ENCODE measurements around the gene COA5.
A peak's percentile ranks its signal among the peaks of the same experiment; 100 is the strongest.

Gene COA5

DNA sequence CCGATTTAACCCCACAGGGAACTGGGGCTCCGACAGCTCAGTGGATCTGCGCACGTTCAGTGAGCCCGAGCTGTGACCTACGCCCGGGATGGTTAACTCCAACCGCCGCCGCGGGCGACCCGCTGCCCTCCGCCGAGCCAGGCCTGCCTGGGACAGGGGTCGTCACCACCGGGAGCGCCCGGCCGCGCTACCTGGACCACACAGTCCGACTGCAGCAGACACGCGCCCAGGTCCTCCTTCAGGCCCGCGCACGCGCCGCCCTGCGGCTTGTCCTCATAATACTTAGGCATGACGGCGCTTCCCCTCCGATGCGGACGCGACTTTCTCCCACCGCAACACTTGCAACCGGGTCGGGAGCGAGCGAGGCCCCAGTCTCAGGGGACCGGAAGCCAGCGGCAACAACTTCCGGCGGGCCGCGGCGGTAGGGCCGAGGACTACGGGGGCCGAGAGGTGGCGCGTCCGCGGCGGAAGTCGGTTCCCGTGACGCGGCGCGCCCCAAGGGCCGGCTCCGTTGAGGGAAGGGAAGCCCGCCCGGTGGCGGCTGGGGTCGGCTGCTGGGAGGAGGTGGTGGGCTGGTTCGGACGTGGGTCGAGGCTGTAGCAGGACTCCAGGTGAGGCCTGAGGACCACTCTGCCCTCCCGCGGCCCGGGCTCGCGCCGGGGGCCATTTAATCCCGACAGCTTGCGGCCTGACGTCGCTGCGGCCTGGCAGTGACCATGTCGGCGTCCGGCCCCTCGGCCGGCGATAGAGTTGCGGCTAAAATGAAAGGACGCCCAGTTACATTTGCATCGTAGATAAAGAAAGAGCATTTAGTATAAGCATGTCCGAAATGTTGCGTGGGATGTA is at the start of gene COA5, which contains the start of gene UNC50:
Gene COA5 (minus strand): TSS at position 397 of the 846 bp plus-strand sequence. CDS start 107 bp downstream, at position 290.
Gene UNC50 (plus strand): TSS at position 474 of the 846 bp plus-strand sequence. CDS start 1,171 bp downstream, outside the sequence.
- DNase-seq, result peak; percentile 90

DNA sequence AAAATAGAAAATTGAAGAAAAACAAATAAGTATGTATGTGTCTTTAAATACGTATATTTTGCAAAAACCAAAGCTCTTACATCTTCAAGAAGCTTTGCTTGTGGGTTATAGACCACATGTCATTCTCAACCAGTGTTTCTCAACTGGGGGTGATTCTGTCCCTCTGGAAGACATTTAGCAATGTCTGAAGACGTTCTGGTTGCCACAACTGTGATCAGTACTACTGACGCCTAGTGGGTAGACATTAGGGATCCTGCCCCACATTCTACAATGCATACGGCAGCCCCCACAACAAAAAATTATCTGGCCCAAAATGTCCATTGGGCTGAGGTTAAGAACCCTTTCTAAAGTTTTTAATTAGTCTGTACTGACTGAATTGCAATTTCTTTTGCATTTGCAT is 48.5 kb upstream of the COA5 start:
- peak; percentile 54 for DNase-seq

DNA sequence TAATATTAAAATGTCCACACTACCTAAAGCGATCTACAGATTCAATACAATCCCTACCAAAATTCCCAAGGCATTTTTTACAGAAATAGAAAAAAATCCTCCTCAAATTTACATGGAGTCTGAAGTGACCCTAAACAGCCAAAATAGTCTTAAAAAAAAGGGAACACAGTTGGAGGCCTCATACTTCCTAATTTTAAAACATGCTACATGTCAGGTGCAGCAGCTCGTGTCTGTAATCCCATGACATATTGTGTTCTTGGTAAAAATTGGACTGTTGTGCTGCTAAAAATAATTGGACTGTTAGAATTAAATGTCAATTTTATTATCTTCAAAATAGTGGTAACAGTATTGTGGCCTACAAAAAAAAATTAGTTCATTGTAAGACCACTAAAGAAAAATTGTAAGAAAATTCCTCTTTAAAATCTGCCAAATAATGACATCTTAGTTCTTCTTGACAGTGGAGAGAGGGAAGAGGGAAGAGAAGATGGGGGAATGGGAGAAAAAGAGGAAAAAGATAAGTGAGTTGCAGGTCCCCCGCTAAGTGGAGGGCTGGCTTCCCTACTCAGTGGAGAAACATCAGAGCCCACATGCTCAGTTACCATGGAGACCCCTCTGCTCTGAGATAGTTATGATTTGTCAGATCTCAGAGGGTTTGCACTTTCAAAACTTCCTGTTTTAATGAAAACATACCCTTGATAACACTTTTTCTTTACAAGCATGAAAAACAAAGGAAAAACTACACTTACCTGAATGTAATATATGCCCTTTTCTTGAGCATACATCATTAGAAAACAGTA is 46.6 kb upstream of the COA5 start:
- DNase-seq, result peak; percentile 61

- no peak for DNase-seq
Observed at GRCh38 chr2:98650998-98651397, 42.7 kb upstream of the COA5 start.

DNA sequence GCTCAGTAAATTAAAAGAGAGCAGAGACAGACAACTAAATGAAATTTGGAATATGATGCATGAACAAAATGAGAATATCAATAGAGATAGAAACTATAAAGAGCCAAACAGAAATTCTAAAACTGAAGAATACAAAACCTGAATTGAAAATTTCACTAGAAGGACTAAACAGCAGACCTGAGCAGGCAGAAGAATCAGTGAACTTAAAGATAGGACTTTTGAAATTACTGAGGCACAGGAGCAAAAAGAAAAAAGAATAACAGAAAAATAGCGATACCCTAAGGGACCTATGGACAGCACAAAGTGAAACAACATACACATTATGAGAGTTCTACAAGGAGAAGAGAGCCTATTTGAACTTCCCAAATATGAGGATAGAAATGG is 41.7 kb upstream of the COA5 start:
- no peak for DNase-seq

DNA sequence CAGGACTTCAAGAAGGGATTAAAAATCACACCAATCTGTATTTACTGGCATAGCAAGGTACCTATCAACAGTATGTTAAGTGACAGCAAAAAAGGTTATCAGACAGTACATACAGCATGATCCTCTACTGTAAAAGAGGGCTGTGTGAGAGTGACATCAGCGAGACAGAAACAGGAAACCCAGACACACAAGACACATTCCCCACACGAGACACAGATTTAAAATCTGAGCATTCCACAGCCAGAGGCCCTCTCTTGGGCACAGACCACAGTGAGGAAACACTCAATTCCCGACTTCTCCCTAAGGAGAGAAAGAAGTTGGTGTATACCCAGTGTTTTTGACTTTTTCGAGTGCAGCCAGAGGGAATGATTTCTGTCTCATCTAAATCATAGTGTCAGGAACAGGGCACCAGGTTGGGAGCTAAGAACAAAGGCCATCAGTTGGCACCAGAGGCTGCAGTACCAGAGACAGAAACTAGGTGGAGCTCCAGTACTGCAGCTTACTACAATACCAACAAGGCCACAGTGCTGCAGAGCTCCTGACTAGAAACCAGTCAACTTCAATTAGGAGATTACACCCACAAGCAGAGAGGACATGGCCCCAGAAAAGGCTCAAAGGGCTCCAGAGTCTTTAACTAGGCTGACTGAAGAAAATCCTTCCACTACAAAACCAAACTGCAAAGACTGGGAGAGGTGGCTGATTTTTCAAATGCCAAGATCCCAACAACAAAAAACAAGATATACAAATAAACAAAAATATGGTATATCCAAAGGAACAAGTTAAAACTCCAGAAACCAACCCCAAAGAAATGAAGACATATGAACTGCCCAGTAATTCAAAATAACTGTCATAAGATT is 41.1 kb upstream of the COA5 start:
- peak; percentile 83 for DNase-seq

GRCh38 chr2:98648451-98648850 is 40.1 kb upstream of the COA5 start:
- DNase-seq, result no peak

- DNase-seq, result no peak
Observed at GRCh38 chr2:98647636-98648035, 39.3 kb upstream of the COA5 start.

DNA sequence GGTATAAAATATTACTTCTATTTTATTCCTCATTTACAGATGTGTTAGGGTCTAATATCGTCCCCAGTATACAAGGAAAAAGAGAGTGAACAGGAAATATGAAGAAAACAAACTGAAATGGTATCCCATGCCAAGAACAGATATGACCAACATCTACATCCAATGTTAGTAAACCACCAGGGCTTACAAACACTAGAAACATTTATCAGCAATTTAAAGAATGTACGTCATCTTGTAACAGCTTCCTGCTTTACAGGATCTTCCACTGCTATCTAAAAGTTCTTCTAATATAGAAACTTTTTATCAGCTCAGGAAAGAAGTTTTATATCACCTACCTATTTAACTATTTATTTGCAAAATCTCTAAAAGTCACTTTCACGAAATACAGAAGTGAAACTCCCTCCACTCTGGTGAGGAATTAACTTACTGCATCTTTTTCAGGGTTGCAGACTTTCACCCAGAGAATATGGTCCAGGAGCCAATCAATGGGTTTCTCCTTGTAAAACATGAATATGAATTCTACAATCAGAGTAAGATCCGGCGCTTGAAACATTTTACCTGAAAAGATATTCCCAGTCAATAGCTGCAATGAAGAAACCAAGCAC is 35.3 kb upstream of the COA5 start:
- DNase-seq, result no peak

GRCh38 chr2:98637401-98638147 is 29.3 kb upstream of the COA5 start:
- peak; percentile 42 for DNase-seq

DNA sequence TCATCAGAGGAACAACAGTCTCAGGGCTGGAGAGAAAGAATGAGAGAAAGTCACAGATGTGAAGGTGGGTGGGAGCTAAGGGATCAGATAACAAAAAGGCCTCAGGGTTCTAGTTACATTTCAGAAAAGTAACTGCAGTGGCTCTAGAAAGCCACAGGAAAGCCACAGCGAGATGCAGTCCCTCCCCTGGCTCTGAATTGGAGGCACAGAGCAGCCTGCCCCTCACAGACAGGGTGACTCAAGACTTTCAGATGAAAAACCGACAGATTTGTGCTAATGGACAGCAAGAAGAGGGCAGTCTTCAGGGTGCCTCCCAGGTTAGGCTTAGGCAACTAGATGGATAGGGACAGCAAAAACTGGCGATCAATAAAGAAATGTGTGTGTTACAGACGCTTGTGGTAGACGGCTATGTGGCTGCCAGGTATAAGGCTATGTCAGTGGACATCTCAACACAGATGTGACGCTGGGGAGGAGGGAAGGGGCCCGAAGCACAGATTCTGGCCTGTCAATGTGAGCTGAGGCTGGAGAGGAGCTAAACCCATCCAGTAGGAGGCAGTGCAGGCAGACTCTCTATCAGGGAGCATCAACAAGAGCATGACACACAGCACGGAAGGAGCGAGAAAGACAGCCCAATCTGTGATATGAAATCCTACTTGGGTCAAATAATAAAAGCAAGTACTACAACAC is 26.2 kb upstream of the COA5 start:
- peak; percentile 41 for DNase-seq

DNA sequence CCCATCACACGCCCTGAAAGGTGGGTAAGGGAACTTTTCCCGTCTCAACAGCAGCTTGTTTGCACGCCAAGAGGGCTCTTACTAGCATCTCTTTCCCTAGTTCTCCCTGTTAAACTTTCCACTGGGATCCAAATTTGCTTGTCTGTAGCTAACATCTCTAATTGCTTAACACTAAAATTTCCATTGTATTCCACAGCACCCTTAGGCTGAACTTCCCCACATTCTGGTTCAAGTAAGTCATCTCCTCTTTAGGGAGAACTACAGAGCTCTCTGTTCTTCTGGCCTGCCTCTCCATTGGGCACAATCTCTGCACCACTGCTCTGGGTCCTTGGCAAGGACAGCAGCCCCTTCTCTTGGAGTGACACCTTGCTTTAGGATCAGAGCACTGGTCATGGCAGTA is 24.0 kb upstream of the COA5 start:
- DNase-seq, result no peak

GRCh38 chr2:98623657-98624056 is 15.3 kb upstream of the COA5 start:
- DNase-seq, result no peak

DNA sequence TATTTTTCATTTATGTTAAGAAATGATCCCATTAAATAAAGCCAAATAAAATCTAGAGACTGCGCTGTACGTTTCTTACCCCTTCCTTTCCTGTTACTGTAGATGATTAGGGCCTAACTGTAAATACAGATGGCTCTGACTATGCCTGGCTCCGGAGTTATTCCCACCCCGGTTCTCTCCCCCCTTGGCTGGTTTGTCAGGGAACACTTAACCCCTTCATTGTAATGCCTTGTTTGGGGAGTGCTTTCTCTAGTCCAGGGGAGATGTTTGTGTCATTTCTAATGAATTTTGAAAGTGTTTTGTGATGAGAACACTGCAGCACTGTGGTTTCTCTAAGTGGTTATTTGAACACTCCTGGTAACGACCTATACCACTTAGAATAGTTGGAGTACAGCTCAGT is 8.8 kb upstream of the COA5 start:
- DNase-seq, result no peak

- no peak for DNase-seq
Observed at GRCh38 chr2:98615481-98615880, 7.2 kb upstream of the COA5 start.

- no peak for DNase-seq
Observed at GRCh38 chr2:98614024-98614739, 5.9 kb upstream of the COA5 start.

- DNase-seq, result no peak
Observed at GRCh38 chr2:98608962-98609604, 771 bp upstream of the COA5 start.

GRCh38 chr2:98607741-98608115 is 584 bp downstream of the COA5 start:
- no peak for DNase-seq

DNA sequence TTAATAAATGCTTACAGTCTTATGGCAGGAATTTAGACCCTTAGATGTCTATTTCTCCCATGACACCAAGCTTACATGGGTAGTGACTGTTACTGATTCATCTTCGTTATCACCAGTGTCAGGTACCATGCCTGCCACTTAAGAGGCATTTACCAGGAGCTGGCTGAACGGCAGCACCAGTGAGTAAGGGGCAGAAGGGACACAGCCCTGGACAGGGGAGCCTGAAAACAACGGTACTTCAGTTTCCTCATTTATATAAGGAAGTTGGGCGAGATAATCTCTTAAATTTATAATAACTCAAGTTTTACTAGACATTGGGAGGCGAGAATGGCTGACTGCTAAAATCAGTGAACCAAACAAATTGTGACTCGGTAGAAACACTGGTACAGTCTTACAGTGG is 1.2 kb downstream of the COA5 start:
- no peak for DNase-seq

DNA sequence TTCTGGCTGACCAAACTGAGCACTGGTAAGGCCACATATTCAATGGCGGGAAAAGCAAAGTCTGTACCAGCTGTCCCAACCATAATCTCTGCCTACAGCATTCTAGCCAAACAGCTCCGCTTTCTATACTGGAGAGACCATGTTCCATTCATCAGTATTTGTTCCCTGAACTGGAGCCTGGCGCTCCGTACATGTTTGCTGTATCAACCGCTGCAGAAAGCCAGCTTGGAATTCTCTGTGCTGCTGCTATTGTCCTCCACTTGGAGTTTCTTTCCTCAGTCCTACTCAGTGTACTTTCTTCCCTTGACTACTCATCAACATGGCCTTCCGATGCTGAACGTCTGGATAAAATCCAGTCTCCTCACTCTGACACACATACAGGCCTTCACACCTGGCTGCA is 1.9 kb downstream of the COA5 start:
- no peak for DNase-seq
